ENCODE measurements around the gene SNX24. TPM values are rescaled to one million over a fixed set of nuclear protein-coding genes. Genes with fewer than 3 reads are reported as not detected.

The SNX24 gene
- total and polyA plus RNA-seq, 2 experiments from 2014 or later = 18.0 to 27.5 TPM

DNA sequence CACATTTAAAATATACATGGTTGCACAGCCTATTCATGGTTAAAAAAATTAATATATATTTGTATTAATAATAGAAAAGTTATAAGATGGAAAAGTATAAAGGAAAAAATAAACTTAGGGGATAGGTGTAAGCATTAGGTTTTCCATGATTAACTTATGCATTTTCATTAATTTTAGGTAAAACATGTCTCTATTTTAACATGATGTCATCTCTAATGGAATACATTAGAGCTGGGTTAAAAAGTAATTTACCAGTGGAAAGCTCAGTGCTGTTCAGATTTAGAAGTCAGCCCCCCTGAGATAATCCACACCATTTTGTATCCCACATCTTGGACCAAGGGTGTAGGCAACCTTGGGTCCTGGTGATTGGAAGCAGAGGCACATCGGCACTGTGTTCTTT, 49.7 kb downstream of the SNX24 start:
- Histone ChIP-seq H3K4me1 (ENCODE audit: insufficient read depth) (no peaks in the 10 kb centered on the region), H3K79me2 (replicated peaks; ENCODE audit: insufficient read depth) (no peaks in the 10 kb centered on the region), H4K20me1 (replicated peaks; ENCODE audit: insufficient read depth) (no peaks in the 10 kb centered on the region), H3K27me3 (ENCODE audit: insufficient read depth) (no peaks in the 10 kb centered on the region), H3F3A (replicated peaks; ENCODE audit: low read depth) (no peaks in the 10 kb centered on the region), H3K4me2 (no peak overlapping the region), H3K4me3 (no peak overlapping the region), H2AFZ (no peak overlapping the region), H3K36me3 (ENCODE audit: insufficient read depth) (no peaks in the 10 kb centered on the region), H3K9me2 (ENCODE audit: insufficient read depth) (no peaks in the 10 kb centered on the region), H3K27ac (ENCODE audit: low read depth) (no peak overlapping the region)
- ATAC-seq (no peak), DNase-seq (ENCODE audit: low spot score) (no peak)
- H3K9me3 Mint-ChIP-seq = no peaks in the 10 kb centered on the region
- TF ChIP-seq NANOG (IDR thresholded peaks at IDR 0.05; ENCODE audit: borderline replicate concordance) = no peak
- no peak for TF ChIP-seq ZNF114 (CRISPR knock-in tag; IDR thresholded peaks at IDR 0.05)
- no peak for TF ChIP-seq ZNF331 (CRISPR knock-in tag; IDR thresholded peaks at IDR 0.05; ENCODE audit: low read depth)
- TF ChIP-seq POLR2AphosphoS5 (IDR thresholded peaks at IDR 0.05; ENCODE audit: low read depth) = no peak
- TF ChIP-seq EZH2phosphoT487 (IDR thresholded peaks at IDR 0.05; ENCODE audit: unreplicated experiment) = no peak
- TF ChIP-seq, protein P1, sequence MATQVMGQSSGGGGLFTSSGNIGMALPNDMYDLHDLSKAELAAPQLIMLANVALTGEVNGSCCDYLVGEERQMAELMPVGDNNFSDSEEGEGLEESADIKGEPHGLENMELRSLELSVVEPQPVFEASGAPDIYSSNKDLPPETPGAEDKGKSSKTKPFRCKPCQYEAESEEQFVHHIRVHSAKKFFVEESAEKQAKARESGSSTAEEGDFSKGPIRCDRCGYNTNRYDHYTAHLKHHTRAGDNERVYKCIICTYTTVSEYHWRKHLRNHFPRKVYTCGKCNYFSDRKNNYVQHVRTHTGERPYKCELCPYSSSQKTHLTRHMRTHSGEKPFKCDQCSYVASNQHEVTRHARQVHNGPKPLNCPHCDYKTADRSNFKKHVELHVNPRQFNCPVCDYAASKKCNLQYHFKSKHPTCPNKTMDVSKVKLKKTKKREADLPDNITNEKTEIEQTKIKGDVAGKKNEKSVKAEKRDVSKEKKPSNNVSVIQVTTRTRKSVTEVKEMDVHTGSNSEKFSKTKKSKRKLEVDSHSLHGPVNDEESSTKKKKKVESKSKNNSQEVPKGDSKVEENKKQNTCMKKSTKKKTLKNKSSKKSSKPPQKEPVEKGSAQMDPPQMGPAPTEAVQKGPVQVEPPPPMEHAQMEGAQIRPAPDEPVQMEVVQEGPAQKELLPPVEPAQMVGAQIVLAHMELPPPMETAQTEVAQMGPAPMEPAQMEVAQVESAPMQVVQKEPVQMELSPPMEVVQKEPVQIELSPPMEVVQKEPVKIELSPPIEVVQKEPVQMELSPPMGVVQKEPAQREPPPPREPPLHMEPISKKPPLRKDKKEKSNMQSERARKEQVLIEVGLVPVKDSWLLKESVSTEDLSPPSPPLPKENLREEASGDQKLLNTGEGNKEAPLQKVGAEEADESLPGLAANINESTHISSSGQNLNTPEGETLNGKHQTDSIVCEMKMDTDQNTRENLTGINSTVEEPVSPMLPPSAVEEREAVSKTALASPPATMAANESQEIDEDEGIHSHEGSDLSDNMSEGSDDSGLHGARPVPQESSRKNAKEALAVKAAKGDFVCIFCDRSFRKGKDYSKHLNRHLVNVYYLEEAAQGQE (IDR thresholded peaks at IDR 0.05; ENCODE audit: unreplicated experiment) = no peak
- TF ChIP-seq, protein P2, sequence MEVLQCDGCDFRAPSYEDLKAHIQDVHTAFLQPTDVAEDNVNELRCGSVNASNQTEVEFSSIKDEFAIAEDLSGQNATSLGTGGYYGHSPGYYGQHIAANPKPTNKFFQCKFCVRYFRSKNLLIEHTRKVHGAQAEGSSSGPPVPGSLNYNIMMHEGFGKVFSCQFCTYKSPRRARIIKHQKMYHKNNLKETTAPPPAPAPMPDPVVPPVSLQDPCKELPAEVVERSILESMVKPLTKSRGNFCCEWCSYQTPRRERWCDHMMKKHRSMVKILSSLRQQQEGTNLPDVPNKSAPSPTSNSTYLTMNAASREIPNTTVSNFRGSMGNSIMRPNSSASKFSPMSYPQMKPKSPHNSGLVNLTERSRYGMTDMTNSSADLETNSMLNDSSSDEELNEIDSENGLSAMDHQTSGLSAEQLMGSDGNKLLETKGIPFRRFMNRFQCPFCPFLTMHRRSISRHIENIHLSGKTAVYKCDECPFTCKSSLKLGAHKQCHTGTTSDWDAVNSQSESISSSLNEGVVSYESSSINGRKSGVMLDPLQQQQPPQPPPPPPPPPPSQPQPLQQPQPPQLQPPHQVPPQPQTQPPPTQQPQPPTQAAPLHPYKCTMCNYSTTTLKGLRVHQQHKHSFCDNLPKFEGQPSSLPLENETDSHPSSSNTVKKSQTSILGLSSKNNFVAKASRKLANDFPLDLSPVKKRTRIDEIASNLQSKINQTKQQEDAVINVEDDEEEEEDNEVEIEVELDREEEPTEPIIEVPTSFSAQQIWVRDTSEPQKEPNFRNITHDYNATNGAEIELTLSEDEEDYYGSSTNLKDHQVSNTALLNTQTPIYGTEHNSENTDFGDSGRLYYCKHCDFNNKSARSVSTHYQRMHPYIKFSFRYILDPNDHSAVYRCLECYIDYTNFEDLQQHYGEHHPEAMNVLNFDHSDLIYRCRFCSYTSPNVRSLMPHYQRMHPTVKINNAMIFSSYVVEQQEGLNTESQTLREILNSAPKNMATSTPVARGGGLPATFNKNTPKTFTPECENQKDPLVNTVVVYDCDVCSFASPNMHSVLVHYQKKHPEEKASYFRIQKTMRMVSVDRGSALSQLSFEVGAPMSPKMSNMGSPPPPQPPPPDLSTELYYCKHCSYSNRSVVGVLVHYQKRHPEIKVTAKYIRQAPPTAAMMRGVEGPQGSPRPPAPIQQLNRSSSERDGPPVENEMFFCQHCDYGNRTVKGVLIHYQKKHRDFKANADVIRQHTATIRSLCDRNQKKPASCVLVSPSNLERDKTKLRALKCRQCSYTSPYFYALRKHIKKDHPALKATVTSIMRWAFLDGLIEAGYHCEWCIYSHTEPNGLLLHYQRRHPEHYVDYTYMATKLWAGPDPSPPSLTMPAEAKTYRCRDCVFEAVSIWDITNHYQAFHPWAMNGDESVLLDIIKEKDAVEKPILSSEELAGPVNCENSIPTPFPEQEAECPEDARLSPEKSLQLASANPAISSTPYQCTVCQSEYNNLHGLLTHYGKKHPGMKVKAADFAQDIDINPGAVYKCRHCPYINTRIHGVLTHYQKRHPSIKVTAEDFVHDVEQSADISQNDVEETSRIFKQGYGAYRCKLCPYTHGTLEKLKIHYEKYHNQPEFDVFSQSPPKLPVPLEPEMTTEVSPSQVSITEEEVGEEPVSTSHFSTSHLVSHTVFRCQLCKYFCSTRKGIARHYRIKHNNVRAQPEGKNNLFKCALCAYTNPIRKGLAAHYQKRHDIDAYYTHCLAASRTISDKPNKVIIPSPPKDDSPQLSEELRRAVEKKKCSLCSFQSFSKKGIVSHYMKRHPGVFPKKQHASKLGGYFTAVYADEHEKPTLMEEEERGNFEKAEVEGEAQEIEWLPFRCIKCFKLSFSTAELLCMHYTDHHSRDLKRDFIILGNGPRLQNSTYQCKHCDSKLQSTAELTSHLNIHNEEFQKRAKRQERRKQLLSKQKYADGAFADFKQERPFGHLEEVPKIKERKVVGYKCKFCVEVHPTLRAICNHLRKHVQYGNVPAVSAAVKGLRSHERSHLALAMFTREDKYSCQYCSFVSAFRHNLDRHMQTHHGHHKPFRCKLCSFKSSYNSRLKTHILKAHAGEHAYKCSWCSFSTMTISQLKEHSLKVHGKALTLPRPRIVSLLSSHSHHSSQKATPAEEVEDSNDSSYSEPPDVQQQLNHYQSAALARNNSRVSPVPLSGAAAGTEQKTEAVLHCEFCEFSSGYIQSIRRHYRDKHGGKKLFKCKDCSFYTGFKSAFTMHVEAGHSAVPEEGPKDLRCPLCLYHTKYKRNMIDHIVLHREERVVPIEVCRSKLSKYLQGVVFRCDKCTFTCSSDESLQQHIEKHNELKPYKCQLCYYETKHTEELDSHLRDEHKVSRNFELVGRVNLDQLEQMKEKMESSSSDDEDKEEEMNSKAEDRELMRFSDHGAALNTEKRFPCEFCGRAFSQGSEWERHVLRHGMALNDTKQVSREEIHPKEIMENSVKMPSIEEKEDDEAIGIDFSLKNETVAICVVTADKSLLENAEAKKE (CRISPR knock-in tag; IDR thresholded peaks at IDR 0.05) = no peak
- TF ChIP-seq, protein P3, sequence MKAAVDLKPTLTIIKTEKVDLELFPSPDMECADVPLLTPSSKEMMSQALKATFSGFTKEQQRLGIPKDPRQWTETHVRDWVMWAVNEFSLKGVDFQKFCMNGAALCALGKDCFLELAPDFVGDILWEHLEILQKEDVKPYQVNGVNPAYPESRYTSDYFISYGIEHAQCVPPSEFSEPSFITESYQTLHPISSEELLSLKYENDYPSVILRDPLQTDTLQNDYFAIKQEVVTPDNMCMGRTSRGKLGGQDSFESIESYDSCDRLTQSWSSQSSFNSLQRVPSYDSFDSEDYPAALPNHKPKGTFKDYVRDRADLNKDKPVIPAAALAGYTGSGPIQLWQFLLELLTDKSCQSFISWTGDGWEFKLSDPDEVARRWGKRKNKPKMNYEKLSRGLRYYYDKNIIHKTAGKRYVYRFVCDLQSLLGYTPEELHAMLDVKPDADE (IDR thresholded peaks at IDR 0.05) = no peak
- no peak overlapping the region for H3K27ac Mint-ChIP-seq
- H3K4me3 Mint-ChIP-seq = no peak overlapping the region
- peaks cover 4% of the 10 kb centered on the region for H3K27me3 Mint-ChIP-seq (ENCODE audit: insufficient read depth, low read depth, poor library complexity)
- no peaks in the 10 kb centered on the region for H3K4me1 Mint-ChIP-seq
- H3K36me3 Mint-ChIP-seq (ENCODE audit: low read depth) = no peaks in the 10 kb centered on the region

Measured in GM23338 (cell line).